Choroid plexus epithelial cell (primary cell): ENCODE measurements around the gene NAP1L1.

ENCODE experiments used
- DNase-seq: peaks from one replicate; pipeline ENCODE4 v3.0.0-alpha.2; 2010; ENCODE audit warnings: low read depth
- H3K4me3 ChIP-seq: 2 replicates; pipeline ENCODE4 v1.5.1; 2011; ENCODE audit warnings: low read depth, mild to moderate bottlenecking, control low read depth, low read length, moderate library complexity
- TF ChIP-seq, protein P1 (sequence below): conservative IDR thresholded peaks from 2 replicates; pipeline ENCODE4 v1.5.1; 2011; ENCODE audit warnings: low read depth, mild to moderate bottlenecking, control low read depth, inconsistent platforms, low read length, moderate library complexity

The NAP1L1 gene

DNA sequence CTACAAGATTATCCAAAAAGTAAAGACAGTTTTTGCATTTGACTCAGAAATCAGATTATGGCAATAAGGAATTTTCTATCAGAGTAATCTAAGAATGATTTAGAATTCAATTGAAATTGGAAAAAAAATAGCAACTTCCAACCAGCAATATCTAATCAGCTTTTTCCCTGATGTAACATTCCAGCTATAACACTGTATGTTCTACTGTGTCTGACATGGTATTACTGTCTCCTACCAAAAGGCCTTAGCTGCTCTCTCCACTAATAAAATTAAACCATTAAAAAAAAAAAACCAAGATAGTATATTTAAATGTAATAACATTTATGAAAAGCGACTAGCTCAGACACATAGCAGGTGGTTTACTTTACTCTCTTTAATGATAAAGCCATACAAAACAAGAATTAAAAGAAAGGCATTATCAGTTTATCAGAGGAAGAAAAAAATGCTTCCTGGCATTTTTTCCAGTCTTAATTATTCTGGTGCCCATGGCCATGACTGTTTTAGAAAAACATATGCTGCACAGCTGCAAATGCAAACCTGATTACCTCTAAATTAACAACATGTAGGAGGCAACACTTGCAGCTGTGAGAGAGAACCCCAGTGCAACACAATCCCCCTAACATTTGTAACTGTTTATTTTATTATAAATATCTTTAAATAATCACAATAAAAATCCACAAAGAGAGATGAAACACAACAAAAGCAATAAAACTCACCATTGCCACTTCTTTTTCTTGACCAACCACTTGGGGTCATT lies 81.7 kb downstream of the NAP1L1 start:
- H3K4me3 ChIP-seq = no peak overlapping the region
- DNase-seq = no peak
- TF ChIP-seq, protein P1, sequence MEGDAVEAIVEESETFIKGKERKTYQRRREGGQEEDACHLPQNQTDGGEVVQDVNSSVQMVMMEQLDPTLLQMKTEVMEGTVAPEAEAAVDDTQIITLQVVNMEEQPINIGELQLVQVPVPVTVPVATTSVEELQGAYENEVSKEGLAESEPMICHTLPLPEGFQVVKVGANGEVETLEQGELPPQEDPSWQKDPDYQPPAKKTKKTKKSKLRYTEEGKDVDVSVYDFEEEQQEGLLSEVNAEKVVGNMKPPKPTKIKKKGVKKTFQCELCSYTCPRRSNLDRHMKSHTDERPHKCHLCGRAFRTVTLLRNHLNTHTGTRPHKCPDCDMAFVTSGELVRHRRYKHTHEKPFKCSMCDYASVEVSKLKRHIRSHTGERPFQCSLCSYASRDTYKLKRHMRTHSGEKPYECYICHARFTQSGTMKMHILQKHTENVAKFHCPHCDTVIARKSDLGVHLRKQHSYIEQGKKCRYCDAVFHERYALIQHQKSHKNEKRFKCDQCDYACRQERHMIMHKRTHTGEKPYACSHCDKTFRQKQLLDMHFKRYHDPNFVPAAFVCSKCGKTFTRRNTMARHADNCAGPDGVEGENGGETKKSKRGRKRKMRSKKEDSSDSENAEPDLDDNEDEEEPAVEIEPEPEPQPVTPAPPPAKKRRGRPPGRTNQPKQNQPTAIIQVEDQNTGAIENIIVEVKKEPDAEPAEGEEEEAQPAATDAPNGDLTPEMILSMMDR = no peak

DNA sequence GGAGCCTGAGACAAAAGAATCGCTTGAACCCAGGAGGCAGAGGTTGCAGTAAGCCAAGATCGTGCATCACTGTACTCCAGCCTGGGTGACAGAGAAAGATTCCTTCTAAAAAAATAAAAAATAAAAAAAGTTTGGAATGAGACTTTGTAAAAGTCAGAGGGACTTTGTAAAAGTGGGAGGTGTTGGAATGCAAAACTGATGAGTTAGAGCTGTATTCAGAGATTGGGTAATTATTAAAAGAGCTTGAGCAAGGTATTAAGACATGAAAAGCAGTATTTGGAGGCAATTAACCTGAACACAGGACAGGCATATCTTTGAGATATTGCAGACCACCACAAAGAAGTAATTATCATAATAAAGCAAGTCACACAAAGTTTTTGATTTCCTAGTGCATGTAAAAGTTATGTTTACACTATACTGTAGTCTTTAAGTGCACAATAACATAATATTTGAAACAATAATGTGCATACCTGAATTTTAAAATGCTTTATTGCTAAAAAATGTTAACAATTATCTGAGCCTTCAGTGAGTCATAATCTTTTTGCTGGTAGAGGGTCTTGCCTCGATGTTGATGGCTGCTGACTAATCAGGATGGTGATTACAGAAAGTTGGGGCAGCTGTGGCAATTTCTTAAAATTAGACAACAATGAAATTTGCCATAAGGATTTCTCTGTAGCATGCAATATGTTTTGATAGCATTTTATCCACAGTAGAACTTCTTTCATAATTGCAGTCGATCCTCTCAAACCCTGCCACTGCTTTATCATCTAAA lies 86.0 kb downstream of the NAP1L1 start:
- no peak overlapping the region for H3K4me3 ChIP-seq
- TF ChIP-seq, protein P1 = no peak
- DNase-seq = no peak

DNA sequence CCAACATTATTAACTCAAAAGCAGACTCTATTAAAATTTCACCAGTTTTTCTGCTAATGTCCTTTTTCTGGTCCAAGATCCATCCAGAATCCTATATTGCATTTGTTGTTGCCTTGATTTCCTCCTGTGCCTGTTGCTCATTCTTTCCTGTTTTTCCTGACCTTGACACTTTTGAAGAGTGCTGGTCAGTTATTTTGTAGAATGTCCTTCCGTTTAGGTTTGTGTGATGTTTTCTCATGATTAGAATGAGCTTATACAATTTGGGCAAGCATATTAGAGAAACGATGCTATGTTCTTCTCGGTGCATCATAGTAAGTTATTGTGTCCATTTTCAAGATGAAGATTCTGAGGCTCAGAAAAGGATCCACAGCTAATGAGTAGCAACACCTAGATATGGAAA lies 86.8 kb downstream of the NAP1L1 start:
- TF ChIP-seq, protein P1 = no peak
- H3K4me3 ChIP-seq = no peak overlapping the region
- no peak for DNase-seq

DNA sequence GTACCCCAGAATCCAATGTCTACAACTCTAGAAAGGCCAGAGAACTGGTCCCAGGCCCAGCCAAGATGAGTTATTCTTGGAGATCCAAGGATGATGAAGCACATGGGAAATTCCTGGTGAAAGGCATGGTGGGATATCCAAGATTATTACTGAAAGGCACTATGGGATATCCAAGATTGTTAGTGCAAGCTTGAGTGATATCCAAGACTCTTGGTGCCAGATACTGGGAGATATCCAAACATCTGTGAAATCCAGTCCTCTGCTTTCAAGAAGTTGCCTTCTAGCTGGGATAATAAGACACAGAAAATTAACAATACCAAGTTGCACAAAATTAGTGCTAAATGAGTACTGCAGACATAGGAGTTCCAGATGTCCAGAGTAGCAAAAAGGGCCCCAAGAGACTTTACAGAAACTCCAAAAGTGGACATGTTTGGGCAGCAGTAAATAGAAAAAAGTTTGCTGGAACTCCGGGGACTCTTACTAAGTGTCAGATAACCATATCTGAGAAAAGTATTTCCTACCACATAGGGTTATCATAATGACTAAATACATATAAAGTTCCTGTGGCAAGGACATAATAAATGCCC lies 87.5 kb downstream of the NAP1L1 start:
- DNase-seq = no peak
- no peak overlapping the region for H3K4me3 ChIP-seq
- TF ChIP-seq, protein P1 = no peak

DNA sequence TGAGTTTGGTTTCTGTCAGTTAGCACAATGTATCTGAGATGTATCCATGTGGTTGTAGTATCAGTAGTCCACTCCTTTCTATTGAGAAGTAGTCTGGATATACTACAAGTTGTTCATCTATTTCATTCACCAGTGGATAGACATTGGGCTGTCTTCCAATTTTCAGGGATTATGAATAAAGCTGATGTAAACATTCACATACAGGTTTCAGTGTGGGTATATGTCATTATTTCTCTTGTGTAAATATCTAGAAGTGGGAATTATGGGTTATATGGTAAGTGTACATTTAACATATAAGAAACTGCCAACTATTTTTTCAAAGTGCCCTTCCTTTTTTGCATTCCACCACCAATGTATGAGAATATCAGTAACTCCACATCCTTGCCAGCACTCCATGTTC lies 88.8 kb downstream of the NAP1L1 start:
- no peak overlapping the region for H3K4me3 ChIP-seq
- TF ChIP-seq, protein P1 = no peak
- no peak for DNase-seq

DNA sequence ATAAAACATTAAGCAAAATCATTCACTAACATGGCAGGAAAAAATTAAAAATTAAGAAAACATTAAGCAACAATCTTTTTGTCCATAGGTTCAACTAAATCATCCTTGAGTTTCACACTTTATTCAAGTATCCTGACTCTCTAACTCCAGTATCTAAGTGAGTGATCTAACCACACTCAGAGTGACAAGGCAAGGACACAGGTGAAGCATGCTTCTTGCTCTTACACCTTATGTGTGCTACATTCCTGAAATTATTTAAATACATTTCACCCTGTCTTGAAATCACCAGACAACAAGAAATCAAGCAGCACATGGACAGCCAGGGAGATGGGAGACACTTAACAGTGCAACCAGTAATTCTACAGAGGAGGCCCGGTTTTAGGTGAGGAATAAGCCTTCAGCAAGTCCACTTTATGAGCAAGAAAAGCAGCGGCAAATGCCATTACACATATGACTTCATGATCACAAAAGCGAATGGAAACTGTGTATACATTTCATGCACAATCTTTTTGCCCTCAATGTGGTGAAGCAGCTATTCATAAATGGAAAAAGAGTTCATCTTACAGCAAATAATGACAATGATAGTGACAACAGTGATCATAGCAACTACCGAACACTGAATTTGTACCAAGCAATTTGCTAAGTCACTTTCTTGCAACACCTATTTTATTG lies 90.3 kb downstream of the NAP1L1 start:
- TF ChIP-seq, protein P1 = no peak
- no peak for DNase-seq
- no peak overlapping the region for H3K4me3 ChIP-seq
